ENCODE measurements around the gene BMP6. TPM values are rescaled to one million over a fixed set of nuclear protein-coding genes. Genes with fewer than 3 reads are reported as not detected.

BMP6 gene
- total and polyA plus RNA-seq, 10 of the 15 experiments (the other 5 are each of a cell fraction or from before 2014, with no cell fraction given): 0.02 to 0.15 (median 0.05) TPM; not detected in 5

- Histone ChIP-seq H3K79me2 (ENCODE audit: control insufficient read depth, insufficient read depth, low read length) (peaks cover 50% of the 10 kb centered on the region), H3K27me3 (replicated peaks in 1 of 2; ENCODE audit: control insufficient read depth in 2 of 2, insufficient read depth in 2 of 2, low read length in 1 of 2) (no peaks in the 10 kb centered on the region), H3K36me3 (ENCODE audit: control insufficient read depth in 2 of 2, insufficient read depth in 2 of 2, low read length in 1 of 2) (peaks cover 13 to 43% of the 10 kb centered on the region in 2 experiments), H2AFZ (ENCODE audit: control insufficient read depth, low read depth, low read length) (no peak overlapping the region), H3K4me1 (ENCODE audit: control insufficient read depth, insufficient read depth, low read length) (peaks cover 27% of the 10 kb centered on the region), H3K27ac (ENCODE audit: control insufficient read depth, insufficient read depth) (no peak overlapping the region), H3K4me3 (no peak overlapping the region), H3K9me3 (replicated peaks; ENCODE audit: control insufficient read depth, insufficient read depth, low read length) (no peaks in the 10 kb centered on the region), H3K9ac (ENCODE audit: control insufficient read depth, insufficient read depth, low read length) (no peak overlapping the region), H3K4me2 (ENCODE audit: control insufficient read depth, insufficient read depth) (no peak overlapping the region), H4K20me1 (ENCODE audit: control insufficient read depth, insufficient read depth) (peaks cover 9% of the 10 kb centered on the region; the same call in 1 of the 2 replicates)
- ChIA-PET SMC1A (ENCODE audit: uncharacterized antibody, unreplicated experiment) (no interaction called here), RAD21 (ENCODE audit: unreplicated experiment) (no interaction called here), CTCF (interaction anchor here (0.8 kb wide), 1 partner anchor 154 kb away, joined by 4 read pairs; no protein-coding TSS in a partner anchor), POLR2A (no interaction called here)
- in situ Hi-C loops (cut with MboI) (no loop called here), intact Hi-C loops (cut with micrococcal nuclease; ENCODE audit: unreplicated experiment) (no loop called here)
- BruUV-seq (replicated peaks): no TSS peak
- TF ChIP-seq POLR2AphosphoS5 (IDR thresholded peaks at IDR 0.05; ENCODE audit: low read length) (peak; percentile 64; the same call in 1 of the 2 replicates), EP300 (IDR thresholded peaks at IDR 0.05; ENCODE audit: borderline replicate concordance in 1 of 2, control insufficient read depth in 1 of 2, low read depth in 2 of 2, low read length in 2 of 2) (no peak)
- 88% methylated on average over 5 of the region's 5 CpGs for WGBS (ENCODE audit: insufficient coverage, insufficient replicate concordance, low lambda C conversion rate, missing lambda C conversion rate)
- FAIRE-seq: peak; percentile 31
- DNase-seq (ENCODE audit: low read depth, low spot score): no peak
- ATAC-seq: no peak
These were observed 178.9 kb downstream of the BMP6 start for GRCh38 chr6:7904654-7905319.

- DNase-seq (ENCODE audit: low read depth, low spot score): no peak
- RAD21 ChIA-PET (ENCODE audit: unreplicated experiment): no interaction called here
- no peak for FAIRE-seq
- H3K9me3 ChIP-seq (replicated peaks; ENCODE audit: control insufficient read depth, insufficient read depth, low read length): no peaks in the 10 kb centered on the region
- peaks cover 55% of the 10 kb centered on the region for H3K79me2 ChIP-seq (ENCODE audit: control insufficient read depth, insufficient read depth, low read length)
- no TSS peak for BruUV-seq (replicated peaks)
- no peaks in the 10 kb centered on the region for H3K27me3 ChIP-seq (replicated peaks in 1 of 2; ENCODE audit: control insufficient read depth in 2 of 2, insufficient read depth in 2 of 2, low read length in 1 of 2)
- POLR2A ChIA-PET: no interaction called here
- peaks cover 24% of the 10 kb centered on the region for H3K4me1 ChIP-seq (ENCODE audit: control insufficient read depth, insufficient read depth, low read length)
- in situ Hi-C loops (cut with MboI): no loop called here
- no peak overlapping the region for H3K4me3 ChIP-seq
- ATAC-seq: no peak
- CTCF ChIA-PET: interaction anchor here (0.8 kb wide), 1 partner anchor 154 kb away, joined by 4 read pairs; no protein-coding TSS in a partner anchor
- no peak overlapping the region for H3K4me2 ChIP-seq (ENCODE audit: control insufficient read depth, insufficient read depth)
- SMC1A ChIA-PET (ENCODE audit: uncharacterized antibody, unreplicated experiment): interaction anchor here (0.9 kb wide), 1 partner anchor 10 kb away, joined by 3 read pairs; no protein-coding TSS in a partner anchor
- WGBS (ENCODE audit: insufficient coverage, insufficient replicate concordance, low lambda C conversion rate, missing lambda C conversion rate): 48% methylated on average over 2 of the region's 2 CpGs
- H4K20me1 ChIP-seq (ENCODE audit: control insufficient read depth, insufficient read depth): peaks cover 9% of the 10 kb centered on the region; the same call in 1 of the 2 replicates
- H2AFZ ChIP-seq (ENCODE audit: control insufficient read depth, low read depth, low read length): no peak overlapping the region
- H3K27ac ChIP-seq (ENCODE audit: control insufficient read depth, insufficient read depth): no peak overlapping the region
- peaks cover 13 to 37% of the 10 kb centered on the region in 2 experiments for H3K36me3 ChIP-seq (ENCODE audit: control insufficient read depth in 2 of 2, insufficient read depth in 2 of 2, low read length in 1 of 2)
- no peak overlapping the region for H3K9ac ChIP-seq (ENCODE audit: control insufficient read depth, insufficient read depth, low read length)
- intact Hi-C loops (cut with micrococcal nuclease; ENCODE audit: unreplicated experiment): no loop called here
- TF ChIP-seq HDAC2 (IDR thresholded peaks at IDR 0.05): no peak
- no peak for TF ChIP-seq SUZ12 (IDR thresholded peaks at IDR 0.05; ENCODE audit: unreplicated experiment)
- TF ChIP-seq SIX5 (IDR thresholded peaks at IDR 0.05; ENCODE audit: low read depth, low read length, severe bottlenecking): no peak
- TF ChIP-seq JUND (IDR thresholded peaks at IDR 0.05; ENCODE audit: low read depth, low read length): no peak
- no peak for TF ChIP-seq CHD2 (IDR thresholded peaks at IDR 0.05; ENCODE audit: borderline replicate concordance, low read depth, low read length)
- TF ChIP-seq SP1 (IDR thresholded peaks at IDR 0.05; ENCODE audit: low read depth, low read length): no peak
- no peak for TF ChIP-seq NFYB (IDR thresholded peaks at IDR 0.05; ENCODE audit: insufficient read depth, low read depth, low read length)
- TF ChIP-seq PML (IDR thresholded peaks at IDR 0.05; ENCODE audit: low read length): no peak
- TF ChIP-seq NFXL1 (IDR thresholded peaks at IDR 0.05; ENCODE audit: borderline replicate concordance): no peak
- TF ChIP-seq CEBPB (IDR thresholded peaks at IDR 0.05; ENCODE audit: borderline replicate concordance in 1 of 2, low read depth in 2 of 2, low read length in 2 of 2): no peak
- no peak for TF ChIP-seq FOXK2 (IDR thresholded peaks at IDR 0.05)
- no peak for TF ChIP-seq CEBPZ (IDR thresholded peaks at IDR 0.05; ENCODE audit: low read depth, low read length)
These were observed 179.5 kb downstream of the BMP6 start for GRCh38 chr6:7905416-7905815.
